Esophagus squamous epithelium (tissue), 5 donors: Measurements from ENCODE around the gene TIMP3. TPM values are rescaled to one million over a fixed set of nuclear protein-coding genes. Genes with fewer than 3 reads are reported as not detected.
A peak's percentile ranks its signal among the peaks of the same experiment; 100 is the strongest.

Experiments
- DNase-seq: peaks from one replicate; lab custom pipeline; 2025; lab: John Stamatoyannopoulos, UW
- H3K27ac ChIP-seq, 4 donors: fragments of 200-600 bp; sonication (generic); one replicate each; pipeline ENCODE4 v1.5.1; 2016 to 2019; ENCODE audit warnings: mild to moderate bottlenecking in 1 of 4
- H3K27me3 ChIP-seq, 4 donors: fragments of 200-600 bp; sonication (generic); 1 replicate in 3 of 4; 2 replicates in 1 of 4; pipeline versions ENCODE4 v1.5.1 to v1.6.0; 2017 to 2021; ENCODE audit warnings: antibody characterized with exemption in 1 of 4
- H3K36me3 ChIP-seq, 3 donors: fragments of 200-600 bp; sonication (generic); one replicate each; pipeline ENCODE4 v1.5.1; 2016 to 2019
- H3K4me1 ChIP-seq, 3 donors: fragments of 200-600 bp; sonication (generic); one replicate each; pipeline ENCODE4 v1.5.1; 2017 to 2019
- H3K4me3 ChIP-seq, 4 donors: fragments of 200-600 bp; sonication (generic); 1 replicate in 3 of 4; 2 replicates in 1 of 4; pipeline ENCODE4 v1.5.1; 2016 to 2019; ENCODE audit warnings: mild to moderate bottlenecking in 2 of 4, moderate library complexity in 1 of 4
- H3K9me3 ChIP-seq, 3 donors: fragments of 200-600 bp; sonication (generic); one replicate each; pipeline ENCODE4 v1.5.1; 2016 to 2019
- CTCF ChIP-seq, 6 experiments: fragments of 450-650 bp in 4 of 6; fragments of 200-600 bp in 2 of 6; sonication (generic) in 2 of 6; IDR thresholded peaks; one replicate each; pipeline ENCODE4 v1.5.1; 2016 to 2019; ENCODE audit warnings: antibody characterized with exemption in 6 of 6, mild to moderate bottlenecking in 4 of 6, moderate library complexity in 4 of 6
- POLR2A ChIP-seq, 4 donors: fragments of 450-650 bp; IDR thresholded peaks; one replicate each; pipeline ENCODE4 v1.6.1; 2017; ENCODE audit warnings: antibody characterized with exemption in 4 of 4, mild to moderate bottlenecking in 4 of 4, moderate library complexity in 3 of 4
- WGBS, 2 donors: methylation state at CpG; one replicate each; pipeline ENCODE4 v1.1.5; 2018; 5-methylcytosine and 5-hydroxymethylcytosine counted together
- intact Hi-C: fragments of 100-400 bp; cut with DNase I; formaldehyde crosslinking; loops from one replicate; pipeline ENCODE4 v1.15.0; 2022
- total RNA-seq, 4 donors: library from RNA; depleted of rRNA; stranded (reverse); fragments of >200 nt; gene quantifications; one replicate each; pipeline ENCODE4 v1.1.0, GENCODE V29; 2016
- donor health status: DM: yes; HTN: yes; CAD: no.

TIMP3 gene
- total RNA-seq, 4 donors from 2014 or later, result 15.3 to 306 (median 54.2) TPM

- Histone ChIP-seq H3K36me3 (peaks cover 5 to 59% (median 6%) of the 10 kb centered on the region in 3 donors), H3K4me1 (peaks cover 0 to 51% (median 26%) of the 10 kb centered on the region in 3 donors), H3K9me3 (no peaks in the 10 kb centered on the region), H3K27me3 (peaks cover 0 to 3% (median 0%) of the 10 kb centered on the region in 4 donors), H3K27ac (peak overlapping the region in 2 of 4 donors; percentile 80 to 92), H3K4me3 (no peak overlapping the region)
- TF ChIP-seq POLR2A (IDR thresholded peaks at IDR 0.05) (no peak), CTCF (IDR thresholded peaks at IDR 0.05) (no peak)
- WGBS, 2 donors, result 90 to 93% methylated on average over 8 of the region's 8 CpGs
- DNase-seq, result no peak
- intact Hi-C loops, result no loop called here
These were observed 53.7 kb downstream of the TIMP3 start for GRCh38 chr22:32855045-32855756.

GRCh38 chr22:32858121-32858703 lies 56.7 kb downstream of the TIMP3 start:
- peaks cover 0 to 21% (median 4%) of the 10 kb centered on the region in 3 donors for H3K4me1 ChIP-seq
- intact Hi-C loops, result no loop called here
- H3K4me3 ChIP-seq, result no peak overlapping the region
- no peaks in the 10 kb centered on the region for H3K27me3 ChIP-seq
- H3K9me3 ChIP-seq, result no peaks in the 10 kb centered on the region
- TF ChIP-seq CTCF (IDR thresholded peaks at IDR 0.05) (no peak), POLR2A (IDR thresholded peaks at IDR 0.05) (no peak)
- no peak for DNase-seq
- peak overlapping the region in 1 of 4 donors; percentile 31 for H3K27ac ChIP-seq
- peaks cover 5 to 73% (median 6%) of the 10 kb centered on the region in 3 donors for H3K36me3 ChIP-seq
- 67 to 90% methylated on average over 1 to 3 of the region's 3 CpGs for WGBS, 2 donors

- Histone ChIP-seq H3K27ac (peak overlapping the region in 1 of 4 donors; percentile 10), H3K36me3 (peaks cover 5 to 68% (median 6%) of the 10 kb centered on the region in 3 donors), H3K4me1 (peaks cover 0 to 14% (median 0%) of the 10 kb centered on the region in 3 donors), H3K4me3 (no peak overlapping the region), H3K9me3 (no peaks in the 10 kb centered on the region), H3K27me3 (no peaks in the 10 kb centered on the region)
- WGBS, 2 donors, result 57 to 69% methylated on average over 6 to 8 of the region's 9 CpGs
- intact Hi-C loops, result no loop called here
- no peak for DNase-seq
- TF ChIP-seq CTCF (IDR thresholded peaks at IDR 0.05) (no peak), POLR2A (IDR thresholded peaks at IDR 0.05) (no peak)
These were observed 57.5 kb downstream of the TIMP3 start for GRCh38 chr22:32858957-32859356.

- no peak for TF ChIP-seq POLR2A (IDR thresholded peaks at IDR 0.05)
- no peak for TF ChIP-seq CTCF (IDR thresholded peaks at IDR 0.05)
These were observed 58.2 kb downstream of the TIMP3 start for GRCh38 chr22:32859743-32860142.

GRCh38 chr22:32861330-32861729 lies 59.8 kb downstream of the TIMP3 start:
- Histone ChIP-seq H3K4me3 (no peak overlapping the region), H3K9me3 (no peaks in the 10 kb centered on the region), H3K36me3 (peaks cover 5 to 48% (median 6%) of the 10 kb centered on the region in 3 donors), H3K27me3 (no peaks in the 10 kb centered on the region), H3K4me1 (no peaks in the 10 kb centered on the region), H3K27ac (no peak overlapping the region)
- no peak for TF ChIP-seq CTCF (IDR thresholded peaks at IDR 0.05)
- no peak for TF ChIP-seq POLR2A (IDR thresholded peaks at IDR 0.05)
- no peak for DNase-seq
- intact Hi-C loops, result no loop called here
- WGBS, 2 donors, result 89 to 91% methylated on average over 3 to 4 of the region's 5 CpGs

More at GRCh38 chr22:32859743-32860142, 58.2 kb downstream of the TIMP3 start:
- no peak for DNase-seq
- peaks cover 0 to 7% (median 0%) of the 10 kb centered on the region in 3 donors for H3K4me1 ChIP-seq
- H3K27me3 ChIP-seq, result no peaks in the 10 kb centered on the region
- intact Hi-C loops, result no loop called here
- no peak overlapping the region for H3K4me3 ChIP-seq
- H3K27ac ChIP-seq, result no peak overlapping the region
- 43 to 56% methylated on average over 1 of the region's 1 CpG for WGBS, 2 donors
- peaks cover 5 to 60% (median 6%) of the 10 kb centered on the region in 3 donors for H3K36me3 ChIP-seq
- no peaks in the 10 kb centered on the region for H3K9me3 ChIP-seq
